Cardiac muscle cell (in vitro differentiated cells and primary cell): Measurements from ENCODE around the gene ZFP36. TPM values are rescaled to one million over a fixed set of nuclear protein-coding genes. Genes with fewer than 3 reads are reported as not detected.
A peak's percentile ranks its signal among the peaks of the same experiment; 100 is the strongest.

ENCODE experiments used
- DNase-seq, 2 donors: peaks; one replicate each; pipeline versions ENCODE4 v3.0.0 to v3.0.0-alpha.2; 2010 to 2017; ENCODE audit warnings: low read depth in 1 of 2, low spot score in 1 of 2
- H3K27ac ChIP-seq: fragments of 200-600 bp; sonication (generic); 2 replicates; pipeline ENCODE4 v1.5.1; 2016
- H3K27me3 ChIP-seq: fragments of 200-600 bp; sonication (generic); 2 replicates; pipeline ENCODE4 v1.6.0; 2016; ENCODE audit warnings: control low read depth
- H3K36me3 ChIP-seq: fragments of 200-600 bp; sonication (generic); 2 replicates; pipeline ENCODE4 v1.5.1; 2016; ENCODE audit warnings: control low read depth
- H3K4me1 ChIP-seq: fragments of 200-600 bp; sonication (generic); 2 replicates; pipeline ENCODE4 v1.8.1; 2017; ENCODE audit warnings: low read depth, mild to moderate bottlenecking, mixed run types
- H3K4me3 ChIP-seq: fragments of 200-600 bp; sonication (generic); 2 replicates; pipeline ENCODE4 v1.5.1; 2016; ENCODE audit warnings: mild to moderate bottlenecking
- H3K9me3 ChIP-seq: fragments of 200-600 bp; sonication (generic); 2 replicates; pipeline ENCODE4 v1.5.1; 2017; ENCODE audit warnings: low read depth, mild to moderate bottlenecking, control low read depth
- CTCF ChIP-seq: IDR thresholded peaks from 2 replicates; pipeline ENCODE4 v1.5.1; 2012; ENCODE audit warnings: low read depth, mild to moderate bottlenecking, low read length
- polyA plus RNA-seq: library from polyadenylated mRNA; unstranded; fragments of >200 nt; fragmentation: Nextera tagmentation; extraction: Ambion mirVana; gene quantifications from 2 replicates; pipeline ENCODE4 v1.2.1, GENCODE V29; 2016
- total RNA-seq: library from RNA; depleted of rRNA; stranded (reverse); fragments of >200 nt; gene quantifications from 2 replicates; pipeline ENCODE4 v1.2.3, GENCODE V29; 2016

ZFP36 gene
- total and polyA plus RNA-seq, 2 experiments from 2014 or later, result 14.6 to 53.4 TPM

- DNase-seq, result peak in 1 of 2 donors; percentile 69
- peak overlapping the region; percentile 94 for H3K27ac ChIP-seq
- peaks cover 18% of the 10 kb centered on the region for H3K4me1 ChIP-seq
- H3K4me3 ChIP-seq, result peak overlapping the region; percentile 34
- H3K36me3 ChIP-seq, result no peaks in the 10 kb centered on the region
- TF ChIP-seq CTCF, result no peak
- no peaks in the 10 kb centered on the region for H3K27me3 ChIP-seq
- H3K9me3 ChIP-seq, result no peaks in the 10 kb centered on the region
Observed at GRCh38 chr19:39411081-39411831, 4.6 kb downstream of the ZFP36 start.

- peak overlapping the region; percentile 34 for H3K4me3 ChIP-seq
- peak; percentile 93 to 95 for DNase-seq
- H3K27me3 ChIP-seq, result no peaks in the 10 kb centered on the region
- peaks cover 18% of the 10 kb centered on the region for H3K4me1 ChIP-seq
- peak; percentile 88 for TF ChIP-seq CTCF
- no peaks in the 10 kb centered on the region for H3K36me3 ChIP-seq
- H3K27ac ChIP-seq, result peak overlapping the region; percentile 94
- H3K9me3 ChIP-seq, result no peaks in the 10 kb centered on the region
Observed at GRCh38 chr19:39411832-39412099, 5.1 kb downstream of the ZFP36 start.

DNA sequence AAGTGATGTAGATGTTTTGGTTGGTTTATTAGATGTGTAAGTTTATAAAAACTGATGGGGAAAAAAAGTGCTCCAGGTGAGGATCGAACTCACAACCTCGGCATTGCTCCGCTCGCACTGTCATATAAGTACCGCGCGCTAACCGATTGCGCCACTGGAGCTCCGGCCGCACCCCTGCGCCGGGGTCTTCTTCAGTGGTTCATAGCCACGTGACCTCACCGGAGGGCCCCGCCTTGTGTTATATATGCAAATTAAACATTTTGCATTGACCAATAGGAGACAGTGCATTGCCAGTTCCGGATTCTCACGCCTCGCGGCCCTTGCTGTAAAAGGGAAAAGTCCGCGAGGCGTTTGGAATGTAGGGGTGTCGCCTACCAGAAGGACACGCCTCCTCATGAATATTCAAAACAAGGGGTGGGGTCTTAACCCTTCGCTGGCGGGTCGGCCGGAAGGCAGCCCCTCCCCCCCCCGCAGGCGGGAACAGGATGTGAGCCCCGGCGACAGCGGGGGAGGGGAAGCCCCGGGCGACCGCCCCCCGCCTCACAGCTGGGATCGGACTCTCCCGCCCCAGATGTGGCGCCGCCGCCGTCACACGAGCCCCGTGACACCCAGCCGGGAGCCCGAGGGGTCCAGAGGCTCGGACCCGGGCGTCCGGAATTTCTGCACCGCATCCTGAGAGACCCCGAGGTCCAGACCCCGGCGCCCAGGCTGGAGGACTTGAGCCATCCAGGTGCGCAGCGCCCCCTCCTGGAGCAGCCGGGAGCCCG is 5.6 kb downstream of the ZFP36 start, which contains the start of gene PLEKHG2:
PLEKHG2 (plus strand) TSS at position 570 of the 767 bp plus-strand sequence. CDS start 1,418 bp downstream, outside the sequence.
- Histone ChIP-seq H3K27ac (peak within 1 kb of the TSS; percentile 95), H3K4me3 (peak within 1 kb of the TSS; percentile 54), H3K27me3 (no peaks in the 10 kb centered on the region), H3K4me1 (peaks cover 18% of the 10 kb centered on the region), H3K9me3 (no peaks in the 10 kb centered on the region), H3K36me3 (peaks cover 3% of the 10 kb centered on the region)
- peak; percentile 76 for TF ChIP-seq CTCF
- DNase-seq, result peak; percentile 99 to 100

DNA sequence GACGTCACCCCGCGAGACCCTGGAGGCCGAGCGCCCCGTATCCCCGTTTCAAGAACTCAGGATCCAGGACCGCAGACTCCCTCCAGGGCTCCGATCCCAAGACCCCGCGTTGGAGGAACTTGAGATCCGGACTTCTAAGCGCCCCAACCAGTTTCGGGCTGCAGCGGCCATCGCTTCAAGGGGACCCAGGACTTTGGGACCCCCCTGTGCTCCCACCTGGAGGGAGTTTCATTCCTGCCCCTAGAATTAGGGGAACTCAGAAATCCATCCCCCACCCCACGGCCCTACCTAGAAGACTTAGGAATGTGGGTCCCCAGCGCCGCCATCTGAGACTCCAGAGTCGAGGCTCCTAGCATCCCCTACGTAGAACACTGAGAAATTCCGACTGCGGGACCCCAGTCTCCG is 6.2 kb downstream of the ZFP36 start:
- peak overlapping the region; percentile 95 for H3K27ac ChIP-seq
- peaks cover 8% of the 10 kb centered on the region for H3K36me3 ChIP-seq
- no peak for DNase-seq

More for the DNA sequence above, 6.2 kb downstream of the ZFP36 start:
- Histone ChIP-seq H3K9me3 (no peaks in the 10 kb centered on the region), H3K27me3 (no peaks in the 10 kb centered on the region), H3K4me1 (peaks cover 18% of the 10 kb centered on the region), H3K4me3 (peak overlapping the region; percentile 54)
- TF ChIP-seq CTCF, result no peak
